ENCODE results near the gene PRKCH. TPM values are rescaled to one million over a fixed set of nuclear protein-coding genes. Genes with fewer than 3 reads are reported as not detected.

Gene PRKCH
- total and polyA plus RNA-seq, 2 of the 13 experiments (the other 11 are each of a cell fraction or from before 2014, with no cell fraction given) = 0.48 to 1.3 TPM

DNA sequence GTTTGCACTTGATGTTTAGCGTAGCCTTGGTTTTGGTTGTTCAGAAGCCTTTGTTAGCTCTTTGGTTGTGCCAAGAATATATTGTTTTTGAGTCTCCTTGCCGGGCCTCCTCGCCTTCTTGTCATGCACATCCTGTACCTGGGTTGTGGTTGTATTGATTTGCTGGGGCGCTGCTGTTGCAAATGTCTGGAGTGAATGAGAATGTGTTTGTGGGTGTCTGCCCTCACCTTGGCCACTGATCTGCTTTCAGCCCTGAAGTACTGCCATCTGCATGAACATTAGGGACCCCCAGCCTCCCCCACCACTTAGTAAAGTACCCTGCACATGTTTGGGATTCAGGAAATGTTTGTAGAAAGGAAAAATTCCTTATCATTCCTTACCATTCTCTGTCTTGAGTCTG, 16.5 kb downstream of the PRKCH start (continued):
- TF ChIP-seq, protein P1, sequence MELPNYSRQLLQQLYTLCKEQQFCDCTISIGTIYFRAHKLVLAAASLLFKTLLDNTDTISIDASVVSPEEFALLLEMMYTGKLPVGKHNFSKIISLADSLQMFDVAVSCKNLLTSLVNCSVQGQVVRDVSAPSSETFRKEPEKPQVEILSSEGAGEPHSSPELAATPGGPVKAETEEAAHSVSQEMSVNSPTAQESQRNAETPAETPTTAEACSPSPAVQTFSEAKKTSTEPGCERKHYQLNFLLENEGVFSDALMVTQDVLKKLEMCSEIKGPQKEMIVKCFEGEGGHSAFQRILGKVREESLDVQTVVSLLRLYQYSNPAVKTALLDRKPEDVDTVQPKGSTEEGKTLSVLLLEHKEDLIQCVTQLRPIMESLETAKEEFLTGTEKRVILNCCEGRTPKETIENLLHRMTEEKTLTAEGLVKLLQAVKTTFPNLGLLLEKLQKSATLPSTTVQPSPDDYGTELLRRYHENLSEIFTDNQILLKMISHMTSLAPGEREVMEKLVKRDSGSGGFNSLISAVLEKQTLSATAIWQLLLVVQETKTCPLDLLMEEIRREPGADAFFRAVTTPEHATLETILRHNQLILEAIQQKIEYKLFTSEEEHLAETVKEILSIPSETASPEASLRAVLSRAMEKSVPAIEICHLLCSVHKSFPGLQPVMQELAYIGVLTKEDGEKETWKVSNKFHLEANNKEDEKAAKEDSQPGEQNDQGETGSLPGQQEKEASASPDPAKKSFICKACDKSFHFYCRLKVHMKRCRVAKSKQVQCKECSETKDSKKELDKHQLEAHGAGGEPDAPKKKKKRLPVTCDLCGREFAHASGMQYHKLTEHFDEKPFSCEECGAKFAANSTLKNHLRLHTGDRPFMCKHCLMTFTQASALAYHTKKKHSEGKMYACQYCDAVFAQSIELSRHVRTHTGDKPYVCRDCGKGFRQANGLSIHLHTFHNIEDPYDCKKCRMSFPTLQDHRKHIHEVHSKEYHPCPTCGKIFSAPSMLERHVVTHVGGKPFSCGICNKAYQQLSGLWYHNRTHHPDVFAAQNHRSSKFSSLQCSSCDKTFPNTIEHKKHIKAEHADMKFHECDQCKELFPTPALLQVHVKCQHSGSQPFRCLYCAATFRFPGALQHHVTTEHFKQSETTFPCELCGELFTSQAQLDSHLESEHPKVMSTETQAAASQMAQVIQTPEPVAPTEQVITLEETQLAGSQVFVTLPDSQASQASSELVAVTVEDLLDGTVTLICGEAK (IDR thresholded peaks at IDR 0.05) = no peak
- TF ChIP-seq, protein P1 (CRISPR knock-in tag; IDR thresholded peaks at IDR 0.05) = no peak
- TF ChIP-seq KLF13 (CRISPR knock-in tag; IDR thresholded peaks at IDR 0.05) (no peak), ZNF431 (CRISPR knock-in tag; IDR thresholded peaks at IDR 0.05; ENCODE audit: borderline replicate concordance, low read depth) (no peak)

DNA sequence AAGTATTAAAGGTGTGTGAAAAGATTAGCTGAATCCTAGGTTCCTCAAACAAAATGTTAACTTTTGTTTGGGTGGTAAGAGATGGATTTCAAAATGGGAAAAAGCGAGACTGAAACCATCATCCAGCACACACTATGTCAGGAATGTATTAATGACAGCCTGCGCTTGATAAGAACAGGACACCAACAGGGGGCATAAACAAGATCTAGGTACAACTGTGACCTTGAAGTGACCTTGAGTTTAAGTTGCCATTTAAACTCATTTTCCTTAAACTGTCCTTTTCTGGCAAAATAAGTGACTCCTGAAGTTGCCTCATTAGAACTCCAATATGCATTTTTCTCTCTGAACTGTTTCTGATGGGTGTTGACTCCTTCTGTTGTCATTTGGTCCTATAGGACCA, 17.1 kb downstream of the PRKCH start:
- no TSS peak for BruUV-seq (replicated peaks)
- DNase-seq (ENCODE audit: low spot score) (no peak), FAIRE-seq (no peak), ATAC-seq (no peak)
- in situ Hi-C loops (cut with HindIII; ENCODE audit: extremely low pct_ligation_motif_present, low pct_unique_long_range_greater_than_20kb) = no loop called here
- no peaks in the 10 kb centered on the region for H3K79me2 ChIP-seq (ENCODE audit: insufficient read depth, low read length)
- peaks cover 0 to 1% of the 10 kb centered on the region in 2 experiments; a peak in 2 of 5 replicates for H3K27me3 ChIP-seq (ENCODE audit: control insufficient read depth in 1 of 2, insufficient read depth in 2 of 2, low read length in 2 of 2)
- ChIA-PET POLR2A (no interaction called here), CTCF (ENCODE audit: low intra/inter-chr PET ratio, low total read pairs) (no interaction called here)
- H3K4me2 ChIP-seq (ENCODE audit: low read depth, low read length) = no peak overlapping the region
- no peak for TF ChIP-seq JUND (CRISPR knock-in tag; IDR thresholded peaks at IDR 0.05)
- no peak for TF ChIP-seq TOPORS (CRISPR knock-in tag; IDR thresholded peaks at IDR 0.05)
- TF ChIP-seq CHCHD3 (CRISPR knock-in tag; IDR thresholded peaks at IDR 0.05) = no peak
- TF ChIP-seq, protein P2, sequence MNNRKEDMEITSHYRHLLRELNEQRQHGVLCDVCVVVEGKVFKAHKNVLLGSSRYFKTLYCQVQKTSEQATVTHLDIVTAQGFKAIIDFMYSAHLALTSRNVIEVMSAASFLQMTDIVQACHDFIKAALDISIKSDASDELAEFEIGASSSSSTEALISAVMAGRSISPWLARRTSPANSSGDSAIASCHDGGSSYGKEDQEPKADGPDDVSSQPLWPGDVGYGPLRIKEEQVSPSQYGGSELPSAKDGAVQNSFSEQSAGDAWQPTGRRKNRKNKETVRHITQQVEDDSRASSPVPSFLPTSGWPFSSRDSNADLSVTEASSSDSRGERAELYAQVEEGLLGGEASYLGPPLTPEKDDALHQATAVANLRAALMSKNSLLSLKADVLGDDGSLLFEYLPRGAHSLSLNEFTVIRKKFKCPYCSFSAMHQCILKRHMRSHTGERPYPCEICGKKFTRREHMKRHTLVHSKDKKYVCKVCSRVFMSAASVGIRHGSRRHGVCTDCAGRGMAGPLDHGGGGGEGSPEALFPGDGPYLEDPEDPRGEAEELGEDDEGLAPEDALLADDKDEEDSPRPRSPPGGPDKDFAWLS (CRISPR knock-in tag; IDR thresholded peaks at IDR 0.05; ENCODE audit: borderline replicate concordance) = no peak
- TF ChIP-seq, protein P3, sequence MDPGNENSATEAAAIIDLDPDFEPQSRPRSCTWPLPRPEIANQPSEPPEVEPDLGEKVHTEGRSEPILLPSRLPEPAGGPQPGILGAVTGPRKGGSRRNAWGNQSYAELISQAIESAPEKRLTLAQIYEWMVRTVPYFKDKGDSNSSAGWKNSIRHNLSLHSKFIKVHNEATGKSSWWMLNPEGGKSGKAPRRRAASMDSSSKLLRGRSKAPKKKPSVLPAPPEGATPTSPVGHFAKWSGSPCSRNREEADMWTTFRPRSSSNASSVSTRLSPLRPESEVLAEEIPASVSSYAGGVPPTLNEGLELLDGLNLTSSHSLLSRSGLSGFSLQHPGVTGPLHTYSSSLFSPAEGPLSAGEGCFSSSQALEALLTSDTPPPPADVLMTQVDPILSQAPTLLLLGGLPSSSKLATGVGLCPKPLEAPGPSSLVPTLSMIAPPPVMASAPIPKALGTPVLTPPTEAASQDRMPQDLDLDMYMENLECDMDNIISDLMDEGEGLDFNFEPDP (CRISPR knock-in tag; conservative IDR thresholded peaks at IDR 0.05) = no peak
- TF ChIP-seq FLYWCH1 (CRISPR knock-in tag; IDR thresholded peaks at IDR 0.05) = no peak
- no peak for TF ChIP-seq ZNF547 (CRISPR knock-in tag; IDR thresholded peaks at IDR 0.05)
- no peak for TF ChIP-seq STAG1 (CRISPR knock-in tag; IDR thresholded peaks at IDR 0.05)
- H2AFZ ChIP-seq (ENCODE audit: low read length) = no peak overlapping the region
- H4K20me1 ChIP-seq (ENCODE audit: insufficient read depth, low read length) = no peaks in the 10 kb centered on the region
- WGBS (ENCODE audit: low lambda C conversion rate) = 42% methylated on average over 2 of the region's 2 CpGs
- no peaks in the 10 kb centered on the region for H3K4me1 ChIP-seq (ENCODE audit: insufficient read depth, low read length)
- no peaks in the 10 kb centered on the region for H3K9me3 ChIP-seq (ENCODE audit: low read length)
- no peak overlapping the region for H3K4me3 ChIP-seq (replicated peaks in 1 of 3; ENCODE audit: insufficient read depth in 1 of 3, low read depth in 2 of 3, low read length in 3 of 3)
- intact Hi-C loops (cut with micrococcal nuclease; ENCODE audit: unreplicated experiment) = no loop called here
- no peak overlapping the region for H3K9ac ChIP-seq (ENCODE audit: insufficient read depth, low read depth, low read length)
- no peaks in the 10 kb centered on the region for H3K36me3 ChIP-seq (replicated peaks in 1 of 2; ENCODE audit: control insufficient read depth in 1 of 2, insufficient read depth in 2 of 2, low read length in 2 of 2)
- H3K27ac ChIP-seq (ENCODE audit: extremely low read length, insufficient read depth, low read length) = no peak overlapping the region
